SU-DHL-6 (cell line): ENCODE measurements around the gene FBRSL1.

ENCODE experiments used
- CTCF ChIP-seq: fragments of 200-600 bp; sonication (generic); IDR thresholded peaks from one replicate; pipeline ENCODE4 v1.5.1; 2017; ENCODE audit warnings: antibody characterized with exemption, mild to moderate bottlenecking, low read length, moderate library complexity; ENCODE audit not compliant: insufficient read depth, poor library complexity, severe bottlenecking
- EZH2phosphoT487 ChIP-seq: fragments of 200-600 bp; sonication (generic), shearing (Covaris generic); conservative IDR thresholded peaks from 2 replicates; pipeline ENCODE4 v1.6.1; 2018; ENCODE audit warnings: mild to moderate bottlenecking, antibody characterized with exemption, low read length, moderate library complexity, mixed read lengths

GRCh38 chr12:132454193-132454932 lies 35.6 kb upstream of the FBRSL1 start:
- TF ChIP-seq CTCF (no peak), EZH2phosphoT487 (no peak)
